RWPE2 (cell line): ENCODE measurements around the gene NMRK2.

Experiments
- ATAC-seq: fragments of 200-7000 bp; cut with Tn5 transposase; 3 replicates; pipeline ENCODE4 v1.9.1; 2021; ENCODE audit warnings: low read depth
- DNase-seq: peaks from one replicate; pipeline ENCODE4 v3.0.0-alpha.2; 2020; ENCODE audit warnings: low spot score
- H3K27ac ChIP-seq: fragments of 450-650 bp; 2 replicates; pipeline ENCODE4 v1.5.1; 2017; ENCODE audit warnings: mild to moderate bottlenecking; ENCODE audit not compliant: poor library complexity, severe bottlenecking
- H3K27me3 ChIP-seq: fragments of 250-450 bp; sonication (Bioruptor Pico); 2 replicates; pipeline ENCODE4 v1.5.1; 2021; ENCODE audit warnings: mild to moderate bottlenecking, moderate library complexity; ENCODE audit not compliant: insufficient read depth, poor library complexity, severe bottlenecking
- H3K36me3 ChIP-seq: fragments of 250-450 bp; sonication (Bioruptor Pico); 2 replicates; pipeline ENCODE4 v1.5.1; 2020; ENCODE audit warnings: low read depth, mild to moderate bottlenecking, moderate library complexity
- H3K4me1 ChIP-seq: fragments of 250-450 bp; sonication (Bioruptor Pico); 2 replicates; pipeline ENCODE4 v1.5.1; 2021; ENCODE audit warnings: mild to moderate bottlenecking, moderate library complexity; ENCODE audit not compliant: insufficient read depth, poor library complexity, severe bottlenecking
- H3K4me3 ChIP-seq: fragments of 250-450 bp; sonication (Bioruptor Pico); 2 replicates; pipeline ENCODE4 v1.5.1; 2021; ENCODE audit warnings: mild to moderate bottlenecking, moderate library complexity; ENCODE audit not compliant: severe bottlenecking
- H3K9me3 ChIP-seq: fragments of 250-450 bp; sonication (Bioruptor Pico); 2 replicates; pipeline ENCODE4 v1.5.1; 2021; ENCODE audit warnings: mild to moderate bottlenecking, moderate library complexity; ENCODE audit not compliant: severe bottlenecking
- CTCF ChIP-seq: fragments of 450-650 bp; IDR thresholded peaks from one replicate; pipeline ENCODE4 v1.5.1; 2017; ENCODE audit warnings: mild to moderate bottlenecking, moderate library complexity; ENCODE audit not compliant: poor library complexity, severe bottlenecking

Gene NMRK2

GRCh38 chr19:3919793-3920192 is 13.1 kb upstream of the NMRK2 start:
- DNase-seq (no peak), ATAC-seq (no peak)
- H3K27ac ChIP-seq = no peak overlapping the region
- H3K4me3 ChIP-seq = no peak overlapping the region
- H3K36me3 ChIP-seq = no peaks in the 10 kb centered on the region
- no peaks in the 10 kb centered on the region for H3K9me3 ChIP-seq
- no peaks in the 10 kb centered on the region for H3K4me1 ChIP-seq
- no peak for TF ChIP-seq CTCF
- no peaks in the 10 kb centered on the region for H3K27me3 ChIP-seq

- Histone ChIP-seq H3K36me3 (no peaks in the 10 kb centered on the region), H3K27ac (no peak overlapping the region), H3K9me3 (no peaks in the 10 kb centered on the region), H3K27me3 (no peaks in the 10 kb centered on the region), H3K4me3 (no peak overlapping the region), H3K4me1 (no peaks in the 10 kb centered on the region)
- DNase-seq = no peak
- TF ChIP-seq CTCF = no peak
- ATAC-seq = no peak
Measured at GRCh38 chr19:3923096-3923758, 9.6 kb upstream of the NMRK2 start.

- Histone ChIP-seq H3K4me1 (no peaks in the 10 kb centered on the region), H3K27ac (no peak overlapping the region), H3K4me3 (no peak overlapping the region), H3K27me3 (no peaks in the 10 kb centered on the region), H3K9me3 (no peaks in the 10 kb centered on the region), H3K36me3 (no peaks in the 10 kb centered on the region)
- ATAC-seq (no peak), DNase-seq (no peak)
- no peak for TF ChIP-seq CTCF
Measured at GRCh38 chr19:3923912-3924311, 9.0 kb upstream of the NMRK2 start.

GRCh38 chr19:3931041-3931440 is 1.8 kb upstream of the NMRK2 start:
- H3K4me1 ChIP-seq = no peaks in the 10 kb centered on the region
- no peak overlapping the region for H3K4me3 ChIP-seq
- no peak overlapping the region for H3K27ac ChIP-seq
- H3K36me3 ChIP-seq = no peaks in the 10 kb centered on the region
- no peaks in the 10 kb centered on the region for H3K9me3 ChIP-seq
- TF ChIP-seq CTCF = no peak
- peaks cover 27% of the 10 kb centered on the region for H3K27me3 ChIP-seq
- DNase-seq (no peak), ATAC-seq (no peak)
